ENCODE results near the gene FPGS.
"Not testable (repeated sequence)": the region's sequence is repeated elsewhere in the genome, so short reads cannot be mapped to it uniquely, and the experiment has no call there.

The FPGS gene

GRCh38 chr9:127770905-127771569, 31.6 kb upstream of the FPGS start:
- DNase-seq = peak; percentile 90

- no peak for DNase-seq
These were observed 31.0 kb upstream of the FPGS start for GRCh38 chr9:127771570-127772189.

- DNase-seq = no peak
These were observed 30.1 kb upstream of the FPGS start for GRCh38 chr9:127772603-127773002.

- DNase-seq = no peak
These were observed 29.4 kb upstream of the FPGS start for GRCh38 chr9:127773272-127773671.

- no peak for DNase-seq
These were observed 28.7 kb upstream of the FPGS start for GRCh38 chr9:127773981-127774380.

GRCh38 chr9:127776195-127776923, 26.3 kb upstream of the FPGS start:
- DNase-seq = no peak

GRCh38 chr9:127776924-127777289, 25.8 kb upstream of the FPGS start:
- no peak for DNase-seq

GRCh38 chr9:127777368-127777980, 25.2 kb upstream of the FPGS start:
- DNase-seq = no peak

GRCh38 chr9:127778280-127779135, 24.2 kb upstream of the FPGS start, which contains the start of gene SH2D3C:
TSS of gene SH2D3C (minus strand) at chr9:127778666. CDS start at chr9:127778627, 39 bp downstream.
- DNase-seq = no peak

- no peak for DNase-seq
These were observed 23.3 kb upstream of the FPGS start for GRCh38 chr9:127779136-127779981.

- DNase-seq = no peak
These were observed 22.4 kb upstream of the FPGS start for GRCh38 chr9:127780126-127780885.

- DNase-seq = not testable (repeated sequence)
These were observed 21.8 kb upstream of the FPGS start for GRCh38 chr9:127780909-127781308.

GRCh38 chr9:127781806-127782205, 20.9 kb upstream of the FPGS start:
- DNase-seq = no peak

GRCh38 chr9:127783111-127784008, 19.3 kb upstream of the FPGS start:
- no peak for DNase-seq

- no peak for DNase-seq
These were observed 17.4 kb upstream of the FPGS start for GRCh38 chr9:127785023-127785932.

- no peak for DNase-seq
These were observed 16.5 kb upstream of the FPGS start, which contains the start of gene CDK9 for GRCh38 chr9:127785933-127786772. TSS of gene CDK9 (plus strand) at chr9:127786034. CDS start at chr9:127786149, 115 bp downstream.

GRCh38 chr9:127786773-127787104, 15.9 kb upstream of the FPGS start:
- no peak for DNase-seq
